ENCODE data around the gene TMEM125.
A peak's percentile ranks its signal among the peaks of the same experiment; 100 is the strongest.

TMEM125 gene

GRCh38 chr1:43275826-43276620 is 6.2 kb downstream of the TMEM125 start:
- DNase-seq: no peak

GRCh38 chr1:43276673-43277072 is 6.9 kb downstream of the TMEM125 start:
- no peak for DNase-seq

- DNase-seq: no peak
Measured at GRCh38 chr1:43277116-43277876, 7.5 kb downstream of the TMEM125 start.

GRCh38 chr1:43279161-43279560 is 9.4 kb downstream of the TMEM125 start:
- no peak for DNase-seq

- DNase-seq: no peak
Measured at GRCh38 chr1:43279666-43280065, 9.9 kb downstream of the TMEM125 start.

- no peak for DNase-seq
Measured at GRCh38 chr1:43280692-43281091, 10.9 kb downstream of the TMEM125 start.

GRCh38 chr1:43282220-43283195 is 12.7 kb downstream of the TMEM125 start:
- DNase-seq: no peak

- DNase-seq: no peak
Measured at GRCh38 chr1:43284065-43284464, 14.3 kb downstream of the TMEM125 start.

- no peak for DNase-seq
Measured at GRCh38 chr1:43284546-43285110, 14.8 kb downstream of the TMEM125 start.

- peak; percentile 80 for DNase-seq
Measured at GRCh38 chr1:43285269-43285990, 15.6 kb downstream of the TMEM125 start, which contains the start of gene C1orf210. Gene C1orf210, minus strand, starts transcription at chr1:43285581. Its CDS starts 2,311 bp downstream, at chr1:43283270.

GRCh38 chr1:43286115-43286514 is 16.3 kb downstream of the TMEM125 start:
- DNase-seq: no peak

GRCh38 chr1:43286533-43286932 is 16.8 kb downstream of the TMEM125 start:
- no peak for DNase-seq

GRCh38 chr1:43288058-43288784 is 18.4 kb downstream of the TMEM125 start:
- no peak for DNase-seq

GRCh38 chr1:43288785-43289706 is 19.3 kb downstream of the TMEM125 start:
- no peak for DNase-seq

- no peak for DNase-seq
Measured at GRCh38 chr1:43292216-43292615, 22.4 kb downstream of the TMEM125 start.

- no peak for DNase-seq
Measured at GRCh38 chr1:43292679-43293078, 22.9 kb downstream of the TMEM125 start.

- DNase-seq: no peak
Measured at GRCh38 chr1:43293176-43293575, 23.4 kb downstream of the TMEM125 start.

- DNase-seq: no peak
Measured at GRCh38 chr1:43293896-43294760, 24.3 kb downstream of the TMEM125 start.

- DNase-seq: no peak
Measured at GRCh38 chr1:43294761-43295160, 25.0 kb downstream of the TMEM125 start.
